Activated CD4-positive, alpha-beta T cell treated with anti-CD3 and anti-CD28 coated beads for 4 hours (primary cell): ENCODE data around the gene LHX8.

Experiments
- DNase-seq, 2 donors: peaks; one replicate each; pipeline ENCODE4 v3.0.0-alpha.2; 2020

Gene LHX8

GRCh38 chr1:75208862-75209261, 74.7 kb downstream of the LHX8 start:
- no peak for DNase-seq
